GM18507 (cell line): ENCODE measurements around the gene CYTH3.
"Not testable (repeated sequence)": the region's sequence is repeated elsewhere in the genome, so short reads cannot be mapped to it uniquely, and the experiment has no call there.

Experiments used
- DNase-seq: peaks from one replicate; pipeline ENCODE4 v3.0.0; 2011; ENCODE audit warnings: low read depth; ENCODE audit not compliant: insufficient read length; ENCODE audit errors: extremely low spot score
- FAIRE-seq: peaks from 2 replicates; lab custom pipeline; 2011; peaks lifted over from hg19 to GRCh38; lab: Jason Lieb, UNC

CYTH3 gene

DNA sequence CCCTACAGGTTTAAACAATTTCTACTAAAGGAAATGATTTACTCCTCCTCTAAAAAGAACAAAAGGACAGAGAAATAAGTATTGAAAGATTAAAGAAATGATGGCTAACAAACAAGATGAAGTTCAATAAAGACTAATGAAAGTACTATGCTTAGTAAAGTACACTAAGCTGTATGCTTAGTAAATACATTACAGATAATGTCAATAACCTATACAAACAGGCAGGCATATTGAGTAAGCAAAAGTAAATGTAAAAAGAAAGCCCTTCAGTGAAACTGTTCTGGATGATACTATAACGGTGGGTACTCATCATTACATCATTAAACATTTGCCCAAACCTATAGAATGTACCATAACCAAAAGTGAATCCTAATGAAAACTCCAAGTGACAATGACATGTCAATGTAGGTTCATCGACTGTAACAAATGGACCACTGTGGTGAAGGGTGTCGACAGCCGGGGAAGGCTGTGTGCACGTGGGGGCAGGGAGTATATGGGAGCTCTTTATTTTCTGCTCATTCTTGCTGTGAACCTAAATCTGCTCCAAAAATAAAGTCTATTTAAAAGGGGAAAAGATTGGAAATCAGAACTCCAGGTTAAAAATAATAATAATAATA is 34.0 kb downstream of the CYTH3 start:
- FAIRE-seq = no peak
- DNase-seq = no peak

GRCh38 chr7:6237730-6238129 is 34.7 kb downstream of the CYTH3 start:
- no peak for FAIRE-seq
- no peak for DNase-seq

DNA sequence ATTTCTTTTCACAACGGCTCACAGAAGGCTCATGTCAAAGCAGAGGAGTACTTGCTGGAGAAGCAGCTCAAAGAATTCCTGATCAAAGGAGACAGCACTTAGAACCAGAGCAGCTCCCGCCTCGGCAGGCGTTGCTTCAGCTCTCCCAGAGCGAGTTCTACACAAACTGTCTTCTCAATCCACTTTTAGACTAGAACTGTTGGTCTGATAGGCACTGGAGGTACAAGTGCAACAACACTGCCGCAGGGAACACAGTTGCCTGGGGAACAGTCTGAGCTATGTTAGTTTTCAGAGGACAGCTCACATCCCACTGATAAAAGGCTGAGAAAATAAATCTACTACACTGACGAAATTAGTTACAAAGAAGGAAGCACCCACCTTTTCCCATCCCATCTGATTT is 35.4 kb downstream of the CYTH3 start:
- no peak for FAIRE-seq

DNA sequence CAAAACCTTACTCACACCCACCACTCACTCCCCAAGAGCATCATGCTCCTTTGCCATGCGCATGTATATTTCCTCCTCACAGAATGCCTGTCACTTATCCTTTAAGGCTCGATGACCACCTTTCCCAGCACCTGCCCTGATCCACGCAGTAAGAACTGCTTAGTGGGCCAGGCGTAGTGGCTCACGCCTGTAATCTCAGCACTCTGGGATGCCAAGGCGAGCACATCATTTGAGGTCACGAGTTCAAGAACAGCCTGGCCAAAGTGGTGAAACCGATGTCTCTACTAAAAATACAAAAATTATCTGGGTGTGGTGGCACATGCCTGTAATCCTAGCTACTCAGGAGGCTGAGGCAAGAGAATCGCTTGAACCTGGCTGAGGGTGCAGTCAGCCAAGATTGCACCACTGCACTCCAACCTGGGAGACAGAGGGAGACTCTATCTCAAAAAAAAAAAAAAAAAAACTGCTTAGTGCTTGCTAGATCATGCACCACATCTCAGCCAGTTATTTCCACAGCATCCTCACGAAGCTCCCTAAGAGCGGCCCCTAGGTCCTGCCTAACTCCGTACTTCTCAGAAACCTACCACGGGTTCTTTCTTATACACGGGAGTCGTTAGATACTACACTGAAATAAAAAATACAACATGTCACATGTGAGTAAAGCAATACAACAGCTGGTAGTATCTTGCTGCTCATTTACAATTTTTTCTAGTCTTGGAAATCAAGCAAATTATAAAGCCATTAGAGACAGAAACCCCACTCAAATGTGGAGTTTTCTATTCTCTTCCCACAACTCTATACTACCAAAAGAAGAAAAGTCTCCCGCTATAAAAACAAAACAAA is 37.2 kb downstream of the CYTH3 start:
- no peak for DNase-seq
- no peak for FAIRE-seq

More for the DNA sequence above, 35.4 kb downstream of the CYTH3 start:
- no peak for DNase-seq

GRCh38 chr7:6234384-6234783 is 38.0 kb downstream of the CYTH3 start:
- no peak for FAIRE-seq
- no peak for DNase-seq

DNA sequence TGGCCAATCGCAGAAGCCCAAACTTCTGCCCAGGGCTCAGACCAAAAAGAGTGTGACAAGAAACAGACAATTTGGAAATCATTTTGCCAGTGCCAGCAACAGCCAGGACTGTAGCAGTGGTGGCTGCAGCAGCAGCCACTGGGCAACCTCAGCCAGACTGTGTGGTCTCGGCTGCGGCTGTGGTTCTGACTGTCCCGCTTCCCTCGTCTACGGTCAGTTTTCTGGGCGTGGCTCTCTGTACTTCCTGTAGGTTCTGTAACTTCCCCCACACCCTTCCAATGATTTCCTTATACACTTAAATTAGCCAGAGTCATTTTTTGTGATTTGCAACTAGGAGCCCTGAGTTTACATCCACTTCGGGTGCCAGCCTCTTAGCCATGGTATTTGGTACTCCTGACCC is 39.9 kb downstream of the CYTH3 start:
- no peak for FAIRE-seq
- DNase-seq = no peak

- no peak for DNase-seq
- no peak for FAIRE-seq
Observed at GRCh38 chr7:6232116-6232515, 40.3 kb downstream of the CYTH3 start.

DNA sequence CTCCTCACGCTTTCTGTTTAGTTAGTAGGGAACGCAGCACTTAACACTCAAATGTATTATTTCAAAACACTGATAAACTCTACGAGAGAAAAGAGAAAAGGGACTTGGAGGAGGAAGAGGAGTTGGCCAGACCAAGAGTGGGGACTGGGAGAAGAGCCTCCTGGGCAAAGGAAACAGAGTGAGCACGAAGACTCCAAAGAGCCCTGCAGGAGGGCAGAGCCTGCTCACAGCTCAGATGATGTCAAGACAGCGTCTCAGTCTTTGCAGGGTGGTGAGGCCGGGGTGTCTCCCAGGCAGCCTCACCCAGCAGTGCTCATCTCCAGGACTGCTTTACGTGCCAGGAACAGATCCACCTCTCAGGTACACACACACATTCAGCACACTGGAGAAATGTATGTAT is 41.2 kb downstream of the CYTH3 start:
- FAIRE-seq (no peak), DNase-seq (no peak)

- not testable (repeated sequence) for DNase-seq, FAIRE-seq
Observed at GRCh38 chr7:6229284-6229683, 43.1 kb downstream of the CYTH3 start.

GRCh38 chr7:6228361-6229229 is 43.8 kb downstream of the CYTH3 start:
- peak; percentile 75 for FAIRE-seq

GRCh38 chr7:6227294-6227846 is 45.1 kb downstream of the CYTH3 start:
- no peak for FAIRE-seq
- DNase-seq = no peak

More at GRCh38 chr7:6228361-6229229, 43.8 kb downstream of the CYTH3 start:
- no peak for DNase-seq

GRCh38 chr7:6226194-6226799 is 46.1 kb downstream of the CYTH3 start:
- no peak for FAIRE-seq
- no peak for DNase-seq

- DNase-seq, FAIRE-seq: not testable (repeated sequence)
Observed at GRCh38 chr7:6223411-6223810, 49.0 kb downstream of the CYTH3 start.

GRCh38 chr7:6223010-6223409 is 49.4 kb downstream of the CYTH3 start:
- DNase-seq, FAIRE-seq: not testable (repeated sequence)

DNA sequence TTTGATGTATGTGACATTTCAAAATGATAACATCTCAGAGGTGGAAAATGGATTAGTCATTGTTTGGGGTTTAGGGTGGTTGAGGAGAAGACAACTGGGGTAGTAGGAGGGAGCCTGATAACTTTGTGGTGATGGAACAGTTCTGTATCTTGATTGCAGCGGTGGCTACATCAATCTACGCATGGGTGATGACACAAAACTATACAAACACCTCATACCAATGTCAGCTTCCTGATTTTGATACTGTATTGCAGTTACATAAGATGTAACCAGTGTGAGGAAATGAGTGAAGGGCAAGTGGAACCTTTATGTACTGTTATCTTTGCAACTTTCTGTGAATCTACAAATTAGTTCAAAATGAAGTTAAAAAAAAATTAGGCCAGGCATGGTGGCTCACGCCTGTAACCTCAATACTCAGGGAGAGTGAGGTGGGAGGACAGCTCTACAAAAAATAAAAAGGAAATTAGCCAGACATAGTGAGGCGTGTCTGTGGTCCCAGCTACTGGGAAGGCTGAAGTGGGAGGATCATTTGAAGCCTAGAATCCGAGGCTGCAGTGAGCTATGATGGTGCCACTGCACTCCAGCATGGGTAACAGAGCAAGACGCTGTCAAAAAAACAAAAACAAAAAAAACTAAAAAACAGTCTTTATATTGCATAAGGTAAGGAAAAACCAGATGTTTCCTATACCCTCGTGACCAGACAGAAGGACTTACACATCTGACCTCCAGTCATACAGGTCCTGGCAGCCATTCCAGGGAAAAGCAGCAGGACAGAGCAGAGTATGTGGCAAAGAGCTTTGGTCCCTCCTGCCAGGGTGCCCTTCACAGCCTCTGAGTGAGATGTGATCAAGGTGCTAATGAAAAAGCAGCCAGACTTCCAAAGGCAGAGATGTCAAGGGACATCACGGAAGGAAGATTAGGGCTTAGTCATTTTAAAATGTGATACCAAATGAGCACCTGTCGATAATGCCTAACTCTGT is 50.8 kb downstream of the CYTH3 start:
- DNase-seq (no peak), FAIRE-seq (no peak)

GRCh38 chr7:6218329-6218728 is 54.1 kb downstream of the CYTH3 start:
- DNase-seq (no peak), FAIRE-seq (no peak)

GRCh38 chr7:6212008-6212407 is 60.4 kb downstream of the CYTH3 start:
- DNase-seq = no peak
- no peak for FAIRE-seq

GRCh38 chr7:6210621-6211372 is 61.6 kb downstream of the CYTH3 start:
- FAIRE-seq = no peak
- DNase-seq = no peak
